SK-N-SH treated with all-trans-retinoic acid at 6 μM for 48 hours (cell line): ENCODE data around the gene SPON1.

Experiments used
- ARNTL ChIP-seq: fragments of 450-650 bp; formaldehyde crosslinking; IDR thresholded peaks from 2 replicates; pipeline ENCODE4 v1.5.0; 2020; ENCODE audit warnings: low read depth, mild to moderate bottlenecking, moderate library complexity, borderline replicate concordance
- CSDC2 ChIP-seq: fragments of 250-450 bp; sonication (Bioruptor Pico); IDR thresholded peaks from 2 replicates; pipeline ENCODE4 v1.5.0; 2020; ENCODE audit warnings: mild to moderate bottlenecking, moderate library complexity
- OSR1 ChIP-seq: fragments of 250-450 bp; sonication (Bioruptor Pico); IDR thresholded peaks from 2 replicates; pipeline ENCODE4 v1.8.0; 2022; ENCODE audit warnings: moderate library complexity, mild to moderate bottlenecking, inconsistent platforms
- RARB ChIP-seq: fragments of 250-450 bp; sonication (Bioruptor Pico); IDR thresholded peaks from 2 replicates; pipeline ENCODE4 v1.8.0; 2021; ENCODE audit warnings: mild to moderate bottlenecking, moderate library complexity
- SNAI2 ChIP-seq: fragments of 250-450 bp; sonication (Bioruptor Pico); IDR thresholded peaks from 2 replicates; pipeline ENCODE4 v1.5.0; 2020; ENCODE audit warnings: mild to moderate bottlenecking, moderate library complexity
- ZFP30 ChIP-seq: fragments of 450-650 bp; formaldehyde crosslinking; IDR thresholded peaks from 2 replicates; pipeline ENCODE4 v1.5.0; 2022; ENCODE audit warnings: mild to moderate bottlenecking, moderate library complexity
- ZNF70 ChIP-seq: fragments of 450-650 bp; formaldehyde crosslinking; IDR thresholded peaks from 2 replicates; pipeline ENCODE4 v1.5.0; 2020; ENCODE audit warnings: mild to moderate bottlenecking, moderate library complexity
- TF ChIP-seq, protein P1 (sequence below): fragments of 250-450 bp; sonication (Bioruptor Pico); IDR thresholded peaks from 2 replicates; pipeline ENCODE4 v1.5.1; 2020; ENCODE audit warnings: low read depth, mild to moderate bottlenecking, moderate library complexity
- TF ChIP-seq, protein P2 (sequence below): fragments of 250-450 bp; sonication (Bioruptor Pico); IDR thresholded peaks from 2 replicates; pipeline ENCODE4 v1.8.0; 2020; ENCODE audit warnings: mild to moderate bottlenecking, moderate library complexity, borderline replicate concordance
- TF ChIP-seq, protein P3 (sequence below): fragments of 250-450 bp; sonication (Bioruptor Pico); IDR thresholded peaks from 2 replicates; pipeline ENCODE4 v1.8.0; 2021; ENCODE audit warnings: low read depth, mild to moderate bottlenecking, moderate library complexity, borderline replicate concordance

DNA sequence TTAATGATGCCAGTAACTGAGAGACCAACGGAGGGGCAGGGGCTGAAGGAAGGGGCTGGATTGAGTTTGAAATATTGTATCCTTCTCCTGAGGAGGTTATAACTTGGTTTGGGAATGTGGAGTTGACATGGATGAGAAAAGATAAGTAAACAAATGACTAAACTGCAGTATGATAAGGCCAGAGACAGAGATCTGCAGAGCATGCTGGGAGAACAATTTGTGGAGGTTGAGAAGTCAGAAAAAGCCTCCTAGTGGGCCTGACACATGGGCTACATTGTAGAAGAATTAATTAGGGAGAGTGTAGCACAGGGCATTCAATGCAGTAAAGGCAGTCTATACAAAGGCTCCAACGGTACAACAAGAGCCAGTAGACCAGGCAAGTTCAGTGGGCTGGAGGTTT, 55.9 kb downstream of the SPON1 start:
- TF ChIP-seq ARNTL, result no peak
- TF ChIP-seq, protein P1, sequence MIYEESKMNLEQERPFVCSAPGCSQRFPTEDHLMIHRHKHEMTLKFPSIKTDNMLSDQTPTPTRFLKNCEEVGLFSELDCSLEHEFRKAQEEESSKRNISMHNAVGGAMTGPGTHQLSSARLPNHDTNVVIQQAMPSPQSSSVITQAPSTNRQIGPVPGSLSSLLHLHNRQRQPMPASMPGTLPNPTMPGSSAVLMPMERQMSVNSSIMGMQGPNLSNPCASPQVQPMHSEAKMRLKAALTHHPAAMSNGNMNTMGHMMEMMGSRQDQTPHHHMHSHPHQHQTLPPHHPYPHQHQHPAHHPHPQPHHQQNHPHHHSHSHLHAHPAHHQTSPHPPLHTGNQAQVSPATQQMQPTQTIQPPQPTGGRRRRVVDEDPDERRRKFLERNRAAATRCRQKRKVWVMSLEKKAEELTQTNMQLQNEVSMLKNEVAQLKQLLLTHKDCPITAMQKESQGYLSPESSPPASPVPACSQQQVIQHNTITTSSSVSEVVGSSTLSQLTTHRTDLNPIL, result no peak
- TF ChIP-seq, protein P2, sequence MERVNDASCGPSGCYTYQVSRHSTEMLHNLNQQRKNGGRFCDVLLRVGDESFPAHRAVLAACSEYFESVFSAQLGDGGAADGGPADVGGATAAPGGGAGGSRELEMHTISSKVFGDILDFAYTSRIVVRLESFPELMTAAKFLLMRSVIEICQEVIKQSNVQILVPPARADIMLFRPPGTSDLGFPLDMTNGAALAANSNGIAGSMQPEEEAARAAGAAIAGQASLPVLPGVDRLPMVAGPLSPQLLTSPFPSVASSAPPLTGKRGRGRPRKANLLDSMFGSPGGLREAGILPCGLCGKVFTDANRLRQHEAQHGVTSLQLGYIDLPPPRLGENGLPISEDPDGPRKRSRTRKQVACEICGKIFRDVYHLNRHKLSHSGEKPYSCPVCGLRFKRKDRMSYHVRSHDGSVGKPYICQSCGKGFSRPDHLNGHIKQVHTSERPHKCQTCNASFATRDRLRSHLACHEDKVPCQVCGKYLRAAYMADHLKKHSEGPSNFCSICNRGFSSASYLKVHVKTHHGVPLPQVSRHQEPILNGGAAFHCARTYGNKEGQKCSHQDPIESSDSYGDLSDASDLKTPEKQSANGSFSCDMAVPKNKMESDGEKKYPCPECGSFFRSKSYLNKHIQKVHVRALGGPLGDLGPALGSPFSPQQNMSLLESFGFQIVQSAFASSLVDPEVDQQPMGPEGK (CRISPR knock-in tag), result no peak
- TF ChIP-seq SNAI2 (CRISPR knock-in tag), result no peak
- TF ChIP-seq ZFP30 (CRISPR knock-in tag), result no peak
- TF ChIP-seq, protein P3, sequence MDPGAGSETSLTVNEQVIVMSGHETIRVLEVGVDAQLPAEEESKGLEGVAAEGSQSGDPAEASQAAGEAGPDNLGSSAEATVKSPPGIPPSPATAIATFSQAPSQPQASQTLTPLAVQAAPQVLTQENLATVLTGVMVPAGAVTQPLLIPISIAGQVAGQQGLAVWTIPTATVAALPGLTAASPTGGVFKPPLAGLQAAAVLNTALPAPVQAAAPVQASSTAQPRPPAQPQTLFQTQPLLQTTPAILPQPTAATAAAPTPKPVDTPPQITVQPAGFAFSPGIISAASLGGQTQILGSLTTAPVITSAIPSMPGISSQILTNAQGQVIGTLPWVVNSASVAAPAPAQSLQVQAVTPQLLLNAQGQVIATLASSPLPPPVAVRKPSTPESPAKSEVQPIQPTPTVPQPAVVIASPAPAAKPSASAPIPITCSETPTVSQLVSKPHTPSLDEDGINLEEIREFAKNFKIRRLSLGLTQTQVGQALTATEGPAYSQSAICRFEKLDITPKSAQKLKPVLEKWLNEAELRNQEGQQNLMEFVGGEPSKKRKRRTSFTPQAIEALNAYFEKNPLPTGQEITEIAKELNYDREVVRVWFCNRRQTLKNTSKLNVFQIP (CRISPR knock-in tag), result no peak
- TF ChIP-seq CSDC2, result no peak
- no peak for TF ChIP-seq ZNF70 (CRISPR knock-in tag)
- no peak for TF ChIP-seq RARB (CRISPR knock-in tag)
- no peak for TF ChIP-seq OSR1 (CRISPR knock-in tag)
